Stimulated activated CD8-positive, alpha-beta memory T cell treated with anti-CD3 and anti-CD28 coated beads, Interleukin-7, amount 100 ng/mL, for 24 hours (primary cell): ENCODE measurements around the gene DNM1.

Source experiments
- DNase-seq: peaks from one replicate; pipeline ENCODE4 v3.0.0-alpha.2; 2020; ENCODE audit warnings: low read depth

Gene DNM1

DNA sequence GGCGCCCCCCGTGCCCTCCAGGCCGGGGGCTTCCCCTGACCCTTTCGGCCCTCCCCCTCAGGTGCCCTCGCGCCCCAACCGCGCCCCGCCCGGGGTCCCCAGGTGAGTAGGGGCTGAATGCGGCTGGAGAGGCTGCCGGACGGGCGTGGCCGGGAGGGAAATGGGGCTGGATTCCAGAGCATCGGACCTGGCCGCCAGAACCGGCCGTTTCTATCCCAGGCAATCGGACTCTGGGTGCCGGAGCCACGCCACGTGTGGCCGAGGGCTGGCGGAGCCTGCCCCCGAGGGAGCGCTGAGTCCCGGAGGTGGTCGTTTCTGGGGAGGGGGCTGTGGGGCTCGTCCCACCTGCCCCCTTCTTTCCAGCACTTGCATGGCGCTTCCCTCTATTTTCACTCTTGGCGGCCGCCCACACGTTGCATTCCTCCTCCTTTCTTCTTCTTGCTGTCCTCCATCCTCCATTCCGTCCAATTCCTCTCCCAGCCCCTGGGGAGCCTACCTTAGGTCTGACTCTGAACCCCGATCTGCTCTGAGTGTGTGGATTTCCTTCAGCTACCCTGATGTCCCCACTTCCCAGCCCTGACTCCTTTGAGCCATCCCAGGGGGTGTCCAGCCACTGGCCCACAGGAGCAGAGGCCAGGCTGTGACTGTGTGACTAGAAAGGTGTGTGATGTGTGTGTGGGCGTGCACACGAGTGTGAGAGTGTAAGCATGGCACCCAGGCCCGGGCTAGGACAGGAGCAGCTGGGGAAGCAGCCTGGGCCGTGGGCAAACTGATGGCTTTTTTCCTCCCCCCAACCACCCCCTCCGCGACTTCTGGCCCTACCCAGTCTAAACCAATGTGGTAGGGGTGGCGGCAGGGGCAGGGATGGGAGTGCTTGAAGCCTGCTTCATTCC lies 47.9 kb downstream of the DNM1 start:
- DNase-seq = no peak

DNA sequence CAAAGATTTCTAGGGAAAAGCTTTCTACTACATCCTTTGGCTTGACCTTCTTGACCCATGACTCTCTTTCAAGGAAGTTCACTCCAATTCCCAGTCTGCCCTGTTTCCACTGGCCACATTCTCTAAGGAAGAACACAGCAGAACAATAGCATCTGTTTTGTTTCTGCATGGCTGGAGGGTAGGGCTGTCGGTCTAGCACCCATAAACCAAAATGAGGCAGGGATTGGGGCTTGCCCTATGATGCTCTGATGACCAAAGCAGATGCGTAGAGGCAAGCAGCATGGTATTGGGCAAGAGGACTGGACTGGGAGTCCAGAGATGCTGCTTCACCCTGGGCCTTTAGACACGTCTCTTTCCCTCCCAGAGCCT lies 48.5 kb downstream of the DNM1 start:
- no peak for DNase-seq

DNA sequence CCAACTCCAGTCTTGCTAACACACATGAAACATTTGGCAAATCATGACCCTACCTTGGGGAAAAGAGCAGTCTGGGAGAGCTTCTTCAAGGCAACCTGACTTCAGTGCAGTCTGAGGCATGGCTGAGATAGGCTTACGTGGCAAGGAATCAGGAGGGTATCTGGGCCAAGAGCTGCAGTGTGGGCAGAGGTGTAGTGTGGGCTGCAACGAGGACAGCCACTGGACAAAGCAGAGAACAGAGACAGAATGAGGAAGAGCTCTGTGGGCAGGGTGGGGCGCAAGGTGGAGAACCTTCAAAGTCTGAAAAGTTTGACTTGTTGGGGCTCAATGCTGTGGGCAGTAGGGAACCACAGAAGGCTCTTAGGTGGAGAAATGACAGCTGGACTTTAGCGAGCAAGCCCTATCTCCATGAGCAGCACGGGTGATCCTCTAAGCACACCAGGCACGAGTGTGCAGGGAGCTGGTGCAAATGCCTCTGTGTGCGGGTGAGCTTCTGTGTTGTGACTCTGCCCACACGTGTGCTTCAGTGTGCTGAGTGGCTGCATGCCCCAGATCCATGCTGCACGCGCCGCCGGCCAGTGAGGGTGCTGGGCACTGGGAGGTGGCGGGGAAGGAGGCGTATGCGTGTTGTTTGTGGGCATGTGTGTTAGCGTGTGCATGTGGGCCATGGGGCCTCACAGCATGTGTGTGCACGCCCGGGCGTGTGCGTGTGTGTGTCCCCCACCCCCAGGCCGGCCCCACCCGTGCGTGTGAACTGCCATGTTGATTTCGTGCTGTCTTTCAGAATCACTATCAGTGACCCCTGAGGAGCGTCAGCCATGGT lies 49.3 kb downstream of the DNM1 start:
- no peak for DNase-seq

DNA sequence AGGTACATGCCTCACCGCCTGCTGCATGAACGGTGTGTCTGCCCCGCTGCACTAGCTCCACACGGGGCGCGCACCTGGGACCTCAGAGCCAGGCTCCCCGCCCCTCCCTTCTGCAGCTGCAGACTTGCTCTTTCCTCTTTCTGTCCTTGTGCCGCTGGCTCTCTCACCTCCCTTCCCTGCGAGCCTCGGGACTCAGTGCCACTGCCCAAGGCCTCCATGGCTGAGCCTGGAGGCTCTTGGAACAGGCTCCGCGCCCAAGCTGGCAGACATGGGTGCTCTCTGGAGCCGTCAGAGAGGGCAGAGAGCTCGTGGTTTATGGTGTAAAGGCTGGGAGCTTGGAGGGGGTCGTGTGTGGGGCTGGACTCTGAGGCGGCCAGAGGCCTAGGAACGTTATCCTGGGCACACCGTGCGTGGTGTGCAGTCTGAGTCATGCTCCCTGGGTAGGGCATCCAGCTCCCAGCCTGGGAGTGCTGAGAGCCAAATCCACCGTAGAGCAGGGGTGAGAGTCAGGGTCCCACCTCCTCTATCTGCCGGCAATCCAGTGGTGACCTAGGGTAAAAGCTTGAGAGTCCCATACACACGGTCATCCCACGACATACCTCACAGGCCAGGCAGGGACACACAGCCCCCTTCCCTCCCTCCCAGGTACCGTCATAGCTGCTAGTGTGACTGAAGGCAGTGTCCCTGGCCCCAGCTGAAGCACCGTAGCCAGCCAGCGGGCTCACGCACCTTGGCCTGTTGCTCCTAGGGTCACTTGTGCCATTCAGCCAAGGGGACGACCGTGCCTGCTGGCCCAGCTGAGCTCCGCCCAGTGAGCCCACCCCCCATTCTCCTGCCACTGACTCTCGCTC lies 50.2 kb downstream of the DNM1 start:
- no peak for DNase-seq

GRCh38 chr9:128253991-128254346 lies 50.8 kb downstream of the DNM1 start:
- DNase-seq = no peak

DNA sequence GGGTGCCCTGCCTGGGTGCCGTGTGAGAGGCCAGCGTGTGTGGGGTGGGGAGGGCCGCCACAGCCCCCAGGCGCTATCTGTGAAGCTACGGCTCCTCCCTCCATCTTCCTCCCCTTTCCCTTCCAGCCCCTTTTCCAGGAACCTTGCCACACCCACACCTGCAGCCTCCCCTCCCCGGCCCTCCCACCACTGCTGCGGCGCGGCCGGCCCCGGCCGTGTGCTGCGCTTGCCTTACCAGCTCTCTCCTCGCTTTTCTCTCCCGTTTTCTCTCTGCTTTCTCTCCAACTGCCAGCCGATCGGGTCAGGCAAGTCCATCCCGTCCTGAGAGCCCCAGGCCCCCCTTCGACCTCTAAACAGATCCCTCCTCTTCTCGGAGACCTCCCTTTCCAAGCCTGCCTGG lies 51.2 kb downstream of the DNM1 start:
- no peak for DNase-seq

DNA sequence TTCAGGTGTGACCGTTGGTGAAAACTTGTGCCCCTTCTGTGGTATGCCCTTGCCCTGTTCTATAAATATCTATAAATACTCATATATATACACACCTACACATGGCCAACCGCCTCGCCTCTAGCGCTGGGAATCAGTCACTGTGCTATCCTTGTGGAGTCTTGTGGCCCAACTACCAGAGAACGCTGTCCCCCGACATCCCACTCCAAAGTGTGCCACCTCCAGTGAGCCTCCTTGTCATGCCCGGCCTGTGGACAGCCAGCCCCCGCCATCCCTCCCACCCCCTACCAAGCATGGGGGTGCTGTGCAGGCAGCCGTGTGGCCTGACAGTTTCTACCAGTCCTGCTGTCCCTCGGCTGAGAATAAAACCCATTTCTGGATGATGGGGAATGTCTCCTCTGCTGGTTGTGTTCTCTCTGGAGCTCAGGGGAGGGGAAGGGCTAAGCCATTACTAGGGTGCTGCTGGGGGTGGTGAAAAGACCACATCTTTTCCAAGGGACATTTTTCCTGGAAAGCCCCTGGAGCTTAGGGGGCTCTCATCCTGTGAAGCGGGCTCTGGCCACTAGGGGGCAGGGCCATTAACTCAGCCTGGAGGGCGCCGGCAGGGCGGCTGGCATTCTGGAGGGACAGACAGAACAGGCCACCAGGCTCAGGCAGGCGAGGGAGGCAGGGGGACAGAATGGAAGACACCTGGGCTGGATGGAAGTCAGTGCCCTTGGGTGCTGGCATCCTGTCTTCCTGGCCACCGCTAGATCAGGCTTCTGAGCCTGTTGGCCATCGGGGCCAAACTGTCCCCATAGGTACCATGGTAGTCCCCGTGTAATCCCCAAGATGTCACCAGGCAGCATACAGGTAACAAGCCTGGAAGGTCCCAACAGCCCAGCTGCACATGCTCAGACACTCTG lies 51.9 kb downstream of the DNM1 start:
- peak; percentile 35 for DNase-seq

DNA sequence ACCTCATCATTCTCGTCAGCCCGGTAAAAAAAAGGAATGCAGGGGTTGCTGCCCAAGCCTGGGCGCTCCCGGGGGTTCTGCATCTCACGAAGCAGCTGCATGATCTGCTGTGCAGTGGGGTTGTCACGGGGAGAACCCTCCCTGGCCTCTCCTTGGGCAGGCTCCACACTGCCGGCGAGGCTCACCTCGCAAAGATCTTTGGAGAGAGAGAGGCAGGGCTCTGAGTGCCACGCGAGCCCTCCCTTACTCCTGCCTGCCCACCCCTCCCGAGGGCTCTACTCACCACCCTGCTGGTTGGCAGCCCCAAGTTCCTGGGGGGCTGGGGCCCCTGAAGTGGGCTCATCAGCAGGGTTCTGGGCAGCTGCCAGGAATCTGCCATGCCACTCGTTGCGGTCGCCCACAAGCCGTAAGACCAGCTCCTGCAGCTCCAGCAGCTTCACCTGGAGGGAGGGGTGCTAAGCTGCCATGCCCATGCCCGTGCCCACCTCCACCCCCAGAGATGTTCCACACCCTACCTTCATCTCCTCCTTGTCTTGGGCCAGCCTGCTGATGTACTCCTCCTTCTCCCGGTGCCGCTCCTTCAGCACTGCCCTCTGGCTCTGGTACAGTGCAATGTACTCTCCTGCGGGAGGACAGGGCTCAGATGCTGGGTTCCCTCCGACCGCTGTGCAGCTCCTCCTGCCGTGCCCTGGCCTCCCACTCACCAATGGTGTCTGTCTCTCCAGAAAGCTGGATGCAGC lies 54.1 kb downstream of the DNM1 start:
- no peak for DNase-seq

DNA sequence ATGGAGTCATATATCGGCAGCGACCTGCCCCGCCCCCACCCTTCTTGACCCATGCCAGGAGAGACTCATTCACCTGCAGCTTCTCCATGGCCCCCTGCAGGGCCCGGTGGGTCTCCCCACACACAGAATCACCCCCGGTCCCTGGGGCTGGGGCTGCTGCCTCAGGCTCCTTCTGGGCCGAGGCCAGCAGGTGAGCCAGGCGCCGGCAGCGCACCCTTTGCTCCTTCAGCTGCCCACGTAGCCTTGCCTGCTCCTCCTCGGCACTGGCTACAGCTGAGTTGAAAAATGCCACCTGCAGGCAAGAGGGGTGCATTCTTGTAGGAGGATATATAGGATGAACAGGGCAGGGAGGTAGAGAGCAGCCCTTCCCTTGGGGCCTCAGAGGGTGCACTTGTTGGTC lies 54.7 kb downstream of the DNM1 start:
- DNase-seq = no peak

DNA sequence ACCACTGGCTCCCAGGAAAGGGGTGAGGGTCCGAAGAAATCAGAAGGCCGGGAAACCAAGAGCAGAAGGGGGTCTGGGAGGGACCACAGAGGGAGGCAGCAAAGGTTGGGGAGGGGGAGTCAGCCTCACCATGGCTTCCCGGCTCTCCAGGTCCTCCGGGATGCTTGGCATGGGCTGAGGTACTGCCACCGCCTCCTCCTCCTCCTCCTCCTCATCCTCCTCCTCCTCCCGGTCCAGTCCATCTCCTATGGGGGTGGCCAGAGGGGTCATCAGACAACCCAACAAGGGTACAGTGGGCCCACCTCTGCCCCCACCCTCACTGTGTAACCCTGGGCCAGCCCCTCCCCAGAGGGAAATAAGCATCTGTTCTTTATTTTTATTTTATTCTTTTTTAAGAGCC lies 55.1 kb downstream of the DNM1 start:
- no peak for DNase-seq

GRCh38 chr9:128259156-128259555 lies 56.0 kb downstream of the DNM1 start:
- no peak for DNase-seq

DNA sequence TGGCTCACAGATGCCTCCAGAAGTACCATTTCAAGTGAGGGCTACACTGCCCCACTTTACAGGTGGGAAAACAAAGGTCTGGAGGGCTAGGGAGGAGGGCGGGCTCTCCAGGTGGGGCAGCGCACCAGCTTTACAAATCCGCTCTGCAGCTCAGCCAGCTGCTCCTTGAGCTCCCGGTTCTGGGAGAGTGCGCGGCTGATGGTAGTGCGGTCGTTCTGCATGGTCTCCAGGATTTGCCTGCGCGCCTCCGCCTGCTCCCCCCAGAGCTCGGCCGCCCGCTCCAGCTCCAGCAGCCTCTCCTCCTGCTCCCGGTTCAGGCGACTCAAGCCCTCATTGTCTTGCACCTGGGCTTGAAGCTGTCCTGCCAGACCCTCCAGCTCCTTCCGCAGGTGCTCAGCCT lies 57.2 kb downstream of the DNM1 start:
- DNase-seq = no peak

GRCh38 chr9:128262687-128263086 lies 59.5 kb downstream of the DNM1 start:
- DNase-seq = no peak

GRCh38 chr9:128265348-128265847 lies 62.2 kb downstream of the DNM1 start:
- no peak for DNase-seq

GRCh38 chr9:128266868-128267590 lies 63.9 kb downstream of the DNM1 start:
- no peak for DNase-seq

DNA sequence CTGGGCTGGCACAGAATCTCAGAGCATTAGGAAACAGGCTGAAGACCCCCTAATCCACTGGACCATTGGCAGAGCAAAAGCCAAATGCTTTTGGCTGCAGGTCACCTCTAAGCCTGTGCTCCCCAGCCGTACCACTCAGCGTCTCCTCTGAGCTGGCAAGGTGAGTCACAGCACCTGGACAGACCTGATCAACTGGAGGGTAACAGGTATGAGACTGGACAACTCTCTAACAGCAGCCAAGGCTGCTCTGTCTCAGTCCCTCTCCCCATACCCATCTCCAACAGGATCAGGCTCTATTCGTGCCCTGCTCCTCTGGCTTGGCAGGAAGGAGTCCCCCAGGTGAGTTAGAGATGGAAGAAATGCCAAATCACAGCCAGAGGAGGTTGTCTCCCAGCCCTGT lies 67.9 kb downstream of the DNM1 start:
- no peak for DNase-seq

- DNase-seq = no peak
Observed at GRCh38 chr9:128271512-128271911, 68.3 kb downstream of the DNM1 start.

- DNase-seq = no peak
Observed at GRCh38 chr9:128274245-128274644, 71.1 kb downstream of the DNM1 start.

DNA sequence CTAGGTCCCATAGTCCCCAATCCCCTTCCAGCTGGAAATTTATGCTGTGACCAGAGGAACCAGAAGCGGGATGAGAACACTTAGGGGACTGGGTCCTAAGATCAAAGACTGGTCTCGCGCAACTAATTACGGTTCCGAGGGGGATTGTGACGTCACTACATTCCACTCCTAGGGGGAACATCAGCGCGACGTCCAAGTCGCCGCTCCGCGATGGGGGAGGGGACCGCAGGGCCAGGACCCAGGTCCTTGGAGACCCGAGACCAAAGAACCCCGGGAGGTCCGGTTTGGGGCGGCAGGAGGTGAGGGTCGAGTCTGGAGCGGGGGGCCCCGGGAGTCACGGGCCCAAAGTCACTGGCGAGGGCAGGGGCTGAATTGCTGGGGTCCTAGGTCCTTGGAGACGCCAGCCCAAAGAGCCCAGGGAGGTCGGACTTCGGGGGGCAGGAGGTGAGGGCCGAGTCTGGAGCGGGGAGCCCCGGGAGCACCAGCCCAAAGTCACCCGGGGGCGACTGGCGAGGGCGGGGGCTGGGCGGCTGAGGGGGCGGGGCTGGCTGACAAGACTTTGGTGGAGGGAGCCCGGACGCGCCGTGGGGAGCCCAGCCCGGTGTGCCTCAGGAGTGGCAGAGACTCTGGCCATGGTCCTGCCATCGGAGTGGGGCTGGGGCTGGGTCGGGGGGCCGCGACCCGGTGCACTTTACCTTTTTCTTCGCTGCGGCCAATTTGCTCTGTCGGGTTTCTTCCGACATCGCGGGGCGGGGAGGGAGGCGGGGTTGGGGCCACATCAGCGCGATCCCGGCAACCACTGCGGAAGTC lies 72.2 kb downstream of the DNM1 start, which contains the start of gene GOLGA2:
GOLGA2 (minus strand) TSS at position 810 of the 810 bp plus-strand sequence; CDS start at position 779, 31 bp downstream.
- DNase-seq = no peak
